ENCODE results near the gene XPR1. TPM values are rescaled to one million over a fixed set of nuclear protein-coding genes. Genes with fewer than 3 reads are reported as not detected.

The XPR1 gene
- 1 to 10 TPM; 2.4 to 3.9 TPM for polyA plus RNA-seq

GRCh38 chr1:180631766-180632325 lies at the start of gene XPR1:
XPR1 (plus strand) TSS chr1:180632022; CDS start chr1:180632202, 180 bp downstream.
- 0 to 1% methylated on average over 21 to 41 of the region's 41 CpGs for whole genome bisulfite sequencing, 2 donors
- Histone ChIP-seq H3K4me1 (ENCODE audit: control insufficient read depth in 2 of 2, insufficient read depth in 2 of 2, low read length in 1 of 2) (no peaks in the 10 kb centered on the region), H3K27me3 (ENCODE audit: control insufficient read depth in 1 of 2, insufficient read depth in 2 of 2, low read length in 2 of 2) (no peaks in the 10 kb centered on the region), H3K9me3 (ENCODE audit: control insufficient read depth in 2 of 2, insufficient read depth in 1 of 2, low read depth in 1 of 2, low read length in 1 of 2) (no peaks in the 10 kb centered on the region), H3K36me3 (ENCODE audit: control insufficient read depth in 2 of 2, insufficient read depth in 2 of 2, low read length in 1 of 2) (no peaks in the 10 kb centered on the region), H3K4me3 (ENCODE audit: low read depth in 1 of 2, low read length in 2 of 2) (peak within 1 kb of the TSS; percentile 91 to 92), H3K27ac (ENCODE audit: low read depth in 2 of 2, low read length in 1 of 2) (peak within 1 kb of the TSS; percentile 91 to 94)

- WGBS, 2 donors, result 67 to 77% methylated on average over 8 of the region's 8 CpGs
- Histone ChIP-seq H3K4me1 (ENCODE audit: control insufficient read depth in 2 of 2, insufficient read depth in 2 of 2, low read length in 1 of 2) (peaks cover 0 to 2% of the 10 kb centered on the region in 2 donors), H3K4me3 (ENCODE audit: low read depth in 1 of 2, low read length in 2 of 2) (no peak overlapping the region), H3K27me3 (ENCODE audit: control insufficient read depth in 1 of 2, insufficient read depth in 2 of 2, low read length in 2 of 2) (no peaks in the 10 kb centered on the region), H3K36me3 (ENCODE audit: control insufficient read depth in 2 of 2, insufficient read depth in 2 of 2, low read length in 1 of 2) (no peaks in the 10 kb centered on the region), H3K27ac (ENCODE audit: low read depth in 2 of 2, low read length in 1 of 2) (peak overlapping the region in 1 of 2 donors; percentile 38), H3K9me3 (ENCODE audit: control insufficient read depth in 2 of 2, insufficient read depth in 1 of 2, low read depth in 1 of 2, low read length in 1 of 2) (no peaks in the 10 kb centered on the region)
Observed at GRCh38 chr1:180584869-180585268, 47.0 kb upstream of the XPR1 start.

GRCh38 chr1:180585994-180586359 lies 45.8 kb upstream of the XPR1 start:
- Histone ChIP-seq H3K9me3 (ENCODE audit: control insufficient read depth in 2 of 2, insufficient read depth in 1 of 2, low read depth in 1 of 2, low read length in 1 of 2) (no peaks in the 10 kb centered on the region), H3K27me3 (ENCODE audit: control insufficient read depth in 1 of 2, insufficient read depth in 2 of 2, low read length in 2 of 2) (no peaks in the 10 kb centered on the region), H3K4me1 (ENCODE audit: control insufficient read depth in 2 of 2, insufficient read depth in 2 of 2, low read length in 1 of 2) (peaks cover 0 to 2% of the 10 kb centered on the region in 2 donors), H3K36me3 (ENCODE audit: control insufficient read depth in 2 of 2, insufficient read depth in 2 of 2, low read length in 1 of 2) (no peaks in the 10 kb centered on the region), H3K27ac (ENCODE audit: low read depth in 2 of 2, low read length in 1 of 2) (peak overlapping the region; percentile 25 to 72), H3K4me3 (ENCODE audit: low read depth in 1 of 2, low read length in 2 of 2) (no peak overlapping the region)
- WGBS, 2 donors, result 67 to 80% methylated on average over 4 of the region's 4 CpGs

- Histone ChIP-seq H3K36me3 (ENCODE audit: control insufficient read depth in 2 of 2, insufficient read depth in 2 of 2, low read length in 1 of 2) (no peaks in the 10 kb centered on the region), H3K27ac (ENCODE audit: low read depth in 2 of 2, low read length in 1 of 2) (peak overlapping the region in 1 of 2 donors; percentile 6), H3K4me1 (ENCODE audit: control insufficient read depth in 2 of 2, insufficient read depth in 2 of 2, low read length in 1 of 2) (peaks cover 0 to 2% of the 10 kb centered on the region in 2 donors), H3K4me3 (ENCODE audit: low read depth in 1 of 2, low read length in 2 of 2) (no peak overlapping the region), H3K27me3 (ENCODE audit: control insufficient read depth in 1 of 2, insufficient read depth in 2 of 2, low read length in 2 of 2) (no peaks in the 10 kb centered on the region), H3K9me3 (ENCODE audit: control insufficient read depth in 2 of 2, insufficient read depth in 1 of 2, low read depth in 1 of 2, low read length in 1 of 2) (no peaks in the 10 kb centered on the region)
- 21 to 38% methylated on average over 1 of the region's 1 CpG for WGBS, 2 donors
Observed at GRCh38 chr1:180586671-180587155, 45.1 kb upstream of the XPR1 start.

- Histone ChIP-seq H3K4me1 (ENCODE audit: control insufficient read depth in 2 of 2, insufficient read depth in 2 of 2, low read length in 1 of 2) (peaks cover 0 to 2% of the 10 kb centered on the region in 2 donors), H3K36me3 (ENCODE audit: control insufficient read depth in 2 of 2, insufficient read depth in 2 of 2, low read length in 1 of 2) (no peaks in the 10 kb centered on the region), H3K27ac (ENCODE audit: low read depth in 2 of 2, low read length in 1 of 2) (no peak overlapping the region), H3K4me3 (ENCODE audit: low read depth in 1 of 2, low read length in 2 of 2) (no peak overlapping the region), H3K9me3 (ENCODE audit: control insufficient read depth in 2 of 2, insufficient read depth in 1 of 2, low read depth in 1 of 2, low read length in 1 of 2) (no peaks in the 10 kb centered on the region), H3K27me3 (ENCODE audit: control insufficient read depth in 1 of 2, insufficient read depth in 2 of 2, low read length in 2 of 2) (peaks cover 0 to 3% of the 10 kb centered on the region in 2 donors)
- 66 to 80% methylated on average over 2 of the region's 2 CpGs for WGBS, 2 donors
Observed at GRCh38 chr1:180588121-180588520, 43.7 kb upstream of the XPR1 start.

- Histone ChIP-seq H3K9me3 (ENCODE audit: control insufficient read depth in 2 of 2, insufficient read depth in 1 of 2, low read depth in 1 of 2, low read length in 1 of 2) (no peaks in the 10 kb centered on the region), H3K27me3 (ENCODE audit: control insufficient read depth in 1 of 2, insufficient read depth in 2 of 2, low read length in 2 of 2) (peaks cover 0 to 3% of the 10 kb centered on the region in 2 donors), H3K27ac (ENCODE audit: low read depth in 2 of 2, low read length in 1 of 2) (no peak overlapping the region), H3K4me1 (ENCODE audit: control insufficient read depth in 2 of 2, insufficient read depth in 2 of 2, low read length in 1 of 2) (peaks cover 2 to 3% of the 10 kb centered on the region in 2 donors), H3K4me3 (ENCODE audit: low read depth in 1 of 2, low read length in 2 of 2) (no peak overlapping the region), H3K36me3 (ENCODE audit: control insufficient read depth in 2 of 2, insufficient read depth in 2 of 2, low read length in 1 of 2) (no peaks in the 10 kb centered on the region)
- 86 to 96% methylated on average over 2 of the region's 2 CpGs for WGBS, 2 donors
Observed at GRCh38 chr1:180590889-180591288, 40.9 kb upstream of the XPR1 start.

GRCh38 chr1:180593382-180593781 lies 38.4 kb upstream of the XPR1 start:
- H3K27me3 ChIP-seq (ENCODE audit: control insufficient read depth in 1 of 2, insufficient read depth in 2 of 2, low read length in 2 of 2), result peaks cover 0 to 3% of the 10 kb centered on the region in 2 donors
- WGBS, 2 donors, result 77 to 85% methylated on average over 3 of the region's 3 CpGs
- H3K4me3 ChIP-seq (ENCODE audit: low read depth in 1 of 2, low read length in 2 of 2), result no peak overlapping the region
- no peak overlapping the region for H3K27ac ChIP-seq (ENCODE audit: low read depth in 2 of 2, low read length in 1 of 2)
- H3K9me3 ChIP-seq (ENCODE audit: control insufficient read depth in 2 of 2, insufficient read depth in 1 of 2, low read depth in 1 of 2, low read length in 1 of 2), result no peaks in the 10 kb centered on the region
- H3K36me3 ChIP-seq (ENCODE audit: control insufficient read depth in 2 of 2, insufficient read depth in 2 of 2, low read length in 1 of 2), result no peaks in the 10 kb centered on the region
- peaks cover 0 to 3% of the 10 kb centered on the region in 2 donors for H3K4me1 ChIP-seq (ENCODE audit: control insufficient read depth in 2 of 2, insufficient read depth in 2 of 2, low read length in 1 of 2)

GRCh38 chr1:180594723-180595122 lies 37.1 kb upstream of the XPR1 start:
- peaks cover 0 to 3% of the 10 kb centered on the region in 2 donors for H3K27me3 ChIP-seq (ENCODE audit: control insufficient read depth in 1 of 2, insufficient read depth in 2 of 2, low read length in 2 of 2)
- no peak overlapping the region for H3K4me3 ChIP-seq (ENCODE audit: low read depth in 1 of 2, low read length in 2 of 2)
- no peaks in the 10 kb centered on the region for H3K9me3 ChIP-seq (ENCODE audit: control insufficient read depth in 2 of 2, insufficient read depth in 1 of 2, low read depth in 1 of 2, low read length in 1 of 2)
- H3K36me3 ChIP-seq (ENCODE audit: control insufficient read depth in 2 of 2, insufficient read depth in 2 of 2, low read length in 1 of 2), result no peaks in the 10 kb centered on the region
- no peak overlapping the region for H3K27ac ChIP-seq (ENCODE audit: low read depth in 2 of 2, low read length in 1 of 2)
- 68 to 75% methylated on average over 6 of the region's 6 CpGs for WGBS, 2 donors
- peaks cover 0 to 3% of the 10 kb centered on the region in 2 donors for H3K4me1 ChIP-seq (ENCODE audit: control insufficient read depth in 2 of 2, insufficient read depth in 2 of 2, low read length in 1 of 2)

GRCh38 chr1:180595966-180596365 lies 35.9 kb upstream of the XPR1 start:
- no peaks in the 10 kb centered on the region for H3K36me3 ChIP-seq (ENCODE audit: control insufficient read depth in 2 of 2, insufficient read depth in 2 of 2, low read length in 1 of 2)
- no peak overlapping the region for H3K27ac ChIP-seq (ENCODE audit: low read depth in 2 of 2, low read length in 1 of 2)
- no peak overlapping the region for H3K4me3 ChIP-seq (ENCODE audit: low read depth in 1 of 2, low read length in 2 of 2)
- H3K27me3 ChIP-seq (ENCODE audit: control insufficient read depth in 1 of 2, insufficient read depth in 2 of 2, low read length in 2 of 2), result peaks cover 0 to 3% of the 10 kb centered on the region in 2 donors
- H3K9me3 ChIP-seq (ENCODE audit: control insufficient read depth in 2 of 2, insufficient read depth in 1 of 2, low read depth in 1 of 2, low read length in 1 of 2), result no peaks in the 10 kb centered on the region
- WGBS, 2 donors, result 81 to 82% methylated on average over 2 of the region's 2 CpGs
- peaks cover 0 to 3% of the 10 kb centered on the region in 2 donors for H3K4me1 ChIP-seq (ENCODE audit: control insufficient read depth in 2 of 2, insufficient read depth in 2 of 2, low read length in 1 of 2)

- no peak overlapping the region for H3K27ac ChIP-seq (ENCODE audit: low read depth in 2 of 2, low read length in 1 of 2)
- peaks cover 0 to 3% of the 10 kb centered on the region in 2 donors for H3K4me1 ChIP-seq (ENCODE audit: control insufficient read depth in 2 of 2, insufficient read depth in 2 of 2, low read length in 1 of 2)
Observed at GRCh38 chr1:180597520-180597919, 34.3 kb upstream of the XPR1 start.

More at GRCh38 chr1:180597520-180597919, 34.3 kb upstream of the XPR1 start:
- Histone ChIP-seq H3K27me3 (ENCODE audit: control insufficient read depth in 1 of 2, insufficient read depth in 2 of 2, low read length in 2 of 2) (no peaks in the 10 kb centered on the region), H3K4me3 (ENCODE audit: low read depth in 1 of 2, low read length in 2 of 2) (no peak overlapping the region), H3K9me3 (ENCODE audit: control insufficient read depth in 2 of 2, insufficient read depth in 1 of 2, low read depth in 1 of 2, low read length in 1 of 2) (no peaks in the 10 kb centered on the region), H3K36me3 (ENCODE audit: control insufficient read depth in 2 of 2, insufficient read depth in 2 of 2, low read length in 1 of 2) (no peaks in the 10 kb centered on the region)
